Psoas muscle (tissue), 8 donors: Measurements from ENCODE around the gene TOM1L2. TPM values are rescaled to one million over a fixed set of nuclear protein-coding genes. Genes with fewer than 3 reads are reported as not detected.

Experiments used
- ATAC-seq, 4 donors: fragments of 200-7000 bp; cut with Tn5 transposase; one replicate each; pipeline ENCODE4 v1.9.1; 2020; ENCODE audit warnings: moderate library complexity in 3 of 4, mild to moderate bottlenecking in 2 of 4
- DNase-seq, 2 donors: peaks; one replicate each; pipeline ENCODE4 v3.0.0-alpha.2; 2020
- H3K27ac ChIP-seq: fragments of 200-600 bp; one replicate; pipeline ENCODE4 v1.8.0; 2022
- H3K27me3 ChIP-seq, 3 donors: fragments of 200-600 bp in 1 of 3; one replicate each; pipeline versions ENCODE4 v1.6.1 to v1.8.0; 2013 to 2022; ENCODE audit warnings: low read length in 2 of 3, mild to moderate bottlenecking in 2 of 3, moderate library complexity in 1 of 3; ENCODE audit not compliant: insufficient read depth in 3 of 3
- H3K36me3 ChIP-seq, 2 donors: fragments of 200-600 bp in 1 of 2; one replicate each; pipeline versions ENCODE4 v1.6.1 to v1.8.0; 2013 to 2022; ENCODE audit warnings: low read depth in 1 of 2, mild to moderate bottlenecking in 1 of 2, moderate library complexity in 1 of 2; ENCODE audit not compliant: insufficient read depth in 1 of 2
- H3K4me1 ChIP-seq: fragments of 200-600 bp; one replicate; pipeline ENCODE4 v1.8.0; 2022
- H3K4me3 ChIP-seq: fragments of 200-600 bp; one replicate; pipeline ENCODE4 v1.8.0; 2022; ENCODE audit warnings: mild to moderate bottlenecking
- H3K9me3 ChIP-seq: fragments of 200-600 bp; one replicate; pipeline ENCODE4 v1.8.0; 2022
- WGBS, 3 donors: extraction: QIAGEN DNeasy Blood & Tissue Kit; methylation state at CpG; one replicate each; pipeline versions ENCODE4 v1.1.6 to v1.1.7; 2013; 5-methylcytosine and 5-hydroxymethylcytosine counted together
- intact Hi-C, 2 donors: fragments of 100-400 bp; cut with DNase I; formaldehyde crosslinking; loops; one replicate each; pipeline versions ENCODE4 v1.11.0 to v1.14.2; 2022
- polyA plus RNA-seq, 3 donors: library from polyadenylated mRNA; stranded (reverse); fragments of 200-250 nt; gene quantifications; one replicate each; pipeline ENCODE4 v1.2.3, GENCODE V29; 2013
- total RNA-seq, 4 donors: library from RNA; stranded (reverse); fragmentation: NEBNext Ultra II Directional in 2 of 4; extraction: Animal tissue kit (Norgen Biotek cat#: 25700) in 2 of 4; gene quantifications; one replicate each; pipeline versions ENCODE4 v1.2.1 to v1.2.4, GENCODE V29; 2021 to 2023
- TF ChIP-seq, protein P1 (sequence below): fragments of 200-600 bp; IDR thresholded peaks from one replicate; pipeline ENCODE4 v1.8.0; 2022; ENCODE audit warnings: antibody characterized with exemption
- donor health status: healthy with polysubstance abuse.
- donor health status: DM: no; HTN: no; CAD: no; lungs with moderate emphysema.
- donor health status: Bipolar disorder and iron deficiency.
- donor health status: healthy.
- donor health status: DM: yes; HTN: yes; CAD: no.
- donor health status: DM: no; HTN: no; CAD: no.
- donor health status: DM: no; HTN: no; CAD: no.
- donor health status: DM: yes; HTN: yes; CAD: no.

Gene TOM1L2
- total and polyA plus RNA-seq, 7 donors: 13.3 to 89.8 (median 72.0) TPM

DNA sequence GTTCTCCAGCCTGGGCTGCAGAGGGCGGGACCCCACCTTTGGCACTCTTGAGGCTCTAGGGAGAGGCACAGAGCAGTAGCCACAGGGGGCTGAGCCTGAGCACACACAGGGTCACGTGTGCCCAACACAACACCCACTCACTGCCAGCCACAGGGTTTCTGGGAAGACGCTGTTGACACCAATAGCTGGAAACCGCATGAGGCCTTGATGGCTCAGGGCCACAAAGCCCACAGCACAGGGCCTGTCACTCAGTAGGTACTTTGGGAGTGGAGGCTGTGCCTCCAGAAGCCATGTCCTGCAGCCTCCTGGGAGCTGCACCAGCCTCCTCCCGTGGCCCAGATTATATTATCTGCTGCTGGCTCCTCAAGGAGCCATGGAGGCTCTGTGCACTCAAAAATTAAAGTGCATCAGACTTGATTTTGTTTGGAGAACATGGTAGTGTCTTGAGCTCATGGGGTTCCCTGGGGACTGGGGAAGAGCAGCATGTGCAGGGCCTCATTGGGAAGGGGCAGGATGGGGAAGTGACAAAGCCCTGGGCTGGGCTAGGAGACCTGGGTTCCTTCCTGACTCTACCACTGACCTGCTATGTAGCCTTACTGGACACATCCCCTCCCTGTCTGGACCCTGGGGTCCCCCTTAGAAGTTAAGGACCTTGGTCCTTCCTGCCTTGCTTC lies 122.9 kb downstream of the TOM1L2 start:
- intact Hi-C loops: no loop called here
- WGBS, 3 donors: 26 to 32% (median 30%) methylated on average over 5 of the region's 5 CpGs
- Histone ChIP-seq H3K4me3 (no peak overlapping the region), H3K36me3 (peaks cover 0 to 22% of the 10 kb centered on the region in 2 donors), H3K4me1 (peaks cover 26% of the 10 kb centered on the region), H3K27ac (peak overlapping the region; percentile 80), H3K9me3 (no peaks in the 10 kb centered on the region), H3K27me3 (no peaks in the 10 kb centered on the region)
- DNase-seq: peak; percentile 79 to 82
- TF ChIP-seq, protein P1, sequence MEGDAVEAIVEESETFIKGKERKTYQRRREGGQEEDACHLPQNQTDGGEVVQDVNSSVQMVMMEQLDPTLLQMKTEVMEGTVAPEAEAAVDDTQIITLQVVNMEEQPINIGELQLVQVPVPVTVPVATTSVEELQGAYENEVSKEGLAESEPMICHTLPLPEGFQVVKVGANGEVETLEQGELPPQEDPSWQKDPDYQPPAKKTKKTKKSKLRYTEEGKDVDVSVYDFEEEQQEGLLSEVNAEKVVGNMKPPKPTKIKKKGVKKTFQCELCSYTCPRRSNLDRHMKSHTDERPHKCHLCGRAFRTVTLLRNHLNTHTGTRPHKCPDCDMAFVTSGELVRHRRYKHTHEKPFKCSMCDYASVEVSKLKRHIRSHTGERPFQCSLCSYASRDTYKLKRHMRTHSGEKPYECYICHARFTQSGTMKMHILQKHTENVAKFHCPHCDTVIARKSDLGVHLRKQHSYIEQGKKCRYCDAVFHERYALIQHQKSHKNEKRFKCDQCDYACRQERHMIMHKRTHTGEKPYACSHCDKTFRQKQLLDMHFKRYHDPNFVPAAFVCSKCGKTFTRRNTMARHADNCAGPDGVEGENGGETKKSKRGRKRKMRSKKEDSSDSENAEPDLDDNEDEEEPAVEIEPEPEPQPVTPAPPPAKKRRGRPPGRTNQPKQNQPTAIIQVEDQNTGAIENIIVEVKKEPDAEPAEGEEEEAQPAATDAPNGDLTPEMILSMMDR: no peak
- peak; percentile 65 to 83 (median 78) for ATAC-seq

DNA sequence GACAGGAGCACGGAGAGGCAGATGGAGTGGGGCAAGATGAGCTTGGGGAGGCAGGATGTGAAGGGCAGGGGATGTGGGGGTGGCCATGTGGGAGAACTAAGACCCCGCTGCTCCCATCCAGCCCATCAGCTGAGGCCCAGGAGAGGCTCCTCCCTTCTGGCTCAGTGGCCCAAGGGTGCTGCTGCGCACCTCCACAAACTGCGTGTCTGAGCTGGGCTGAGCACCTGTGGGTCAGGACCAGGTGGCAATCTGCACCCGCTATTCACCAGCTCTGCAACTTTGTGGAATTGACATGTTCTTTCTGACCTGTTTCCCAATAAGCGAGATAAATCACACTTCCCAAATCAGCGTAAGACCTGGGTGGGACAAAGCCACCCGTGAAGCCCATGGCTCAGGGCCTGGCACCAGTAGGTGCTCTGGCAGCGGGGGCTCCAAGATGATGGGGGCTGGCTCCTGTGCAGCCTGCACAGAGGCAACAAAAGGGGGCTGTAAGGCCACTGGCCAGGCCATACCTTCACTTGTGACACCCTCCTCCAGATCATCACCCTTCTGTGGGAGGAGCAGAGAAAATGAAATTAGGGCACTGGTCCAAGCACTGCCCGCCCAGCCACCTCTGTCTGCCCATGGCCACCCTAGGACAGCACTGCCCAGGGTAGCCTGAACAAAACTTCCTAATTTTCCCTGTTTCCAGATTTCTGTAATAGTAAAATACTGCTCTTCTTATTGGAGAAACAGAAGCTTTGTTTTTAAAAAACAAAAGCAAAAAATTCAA lies 123.7 kb downstream of the TOM1L2 start:
- intact Hi-C loops: no loop called here
- no peaks in the 10 kb centered on the region for H3K9me3 ChIP-seq
- peaks cover 26% of the 10 kb centered on the region for H3K4me1 ChIP-seq
- TF ChIP-seq, protein P1: no peak
- H3K27me3 ChIP-seq: no peaks in the 10 kb centered on the region
- no peak overlapping the region for H3K4me3 ChIP-seq
- DNase-seq (no peak), ATAC-seq (no peak)
- H3K27ac ChIP-seq: peak overlapping the region; percentile 80
- WGBS, 3 donors: 84 to 94% (median 84%) methylated on average over 10 of the region's 10 CpGs
- H3K36me3 ChIP-seq: peaks cover 0 to 20% of the 10 kb centered on the region in 2 donors

DNA sequence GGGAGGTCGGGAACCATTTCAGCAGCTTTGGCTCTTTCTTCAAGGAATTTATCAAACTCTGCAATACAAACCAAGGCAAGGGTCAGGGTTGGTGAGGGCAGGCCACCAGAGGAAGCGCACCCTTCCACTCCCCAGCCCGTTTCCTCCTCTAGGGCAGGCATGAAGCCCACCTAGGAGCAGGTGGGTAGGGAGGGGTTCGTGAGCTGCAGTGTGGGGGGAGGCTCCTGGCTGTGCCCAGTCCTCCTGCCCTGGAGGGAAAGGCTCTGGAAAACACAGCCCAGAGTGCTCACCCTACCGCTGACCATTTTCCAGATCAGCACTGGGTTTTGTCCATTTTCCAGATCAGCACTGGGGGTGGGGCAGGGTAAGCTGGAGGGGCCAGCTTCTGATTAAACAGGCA lies 124.5 kb downstream of the TOM1L2 start:
- intact Hi-C loops: no loop called here
- Histone ChIP-seq H3K36me3 (peaks cover 0 to 15% of the 10 kb centered on the region in 2 donors), H3K27ac (no peak overlapping the region), H3K4me3 (no peak overlapping the region), H3K4me1 (peaks cover 29% of the 10 kb centered on the region), H3K27me3 (no peaks in the 10 kb centered on the region), H3K9me3 (no peaks in the 10 kb centered on the region)
- 92 to 95% (median 95%) methylated on average over 5 of the region's 5 CpGs for WGBS, 3 donors
- DNase-seq (no peak), ATAC-seq (no peak)
- TF ChIP-seq, protein P1: no peak

GRCh38 chr17:17847118-17847689 lies 125.0 kb downstream of the TOM1L2 start:
- no peak for ATAC-seq
- peaks cover 35% of the 10 kb centered on the region for H3K4me1 ChIP-seq
- H3K27me3 ChIP-seq: no peaks in the 10 kb centered on the region
- H3K9me3 ChIP-seq: no peaks in the 10 kb centered on the region
- H3K36me3 ChIP-seq: peaks cover 0 to 15% of the 10 kb centered on the region in 2 donors
- WGBS, 3 donors: 79 to 81% (median 81%) methylated on average over 17 of the region's 17 CpGs
- intact Hi-C loops: no loop called here
- H3K27ac ChIP-seq: no peak overlapping the region
- TF ChIP-seq, protein P1: no peak
- no peak overlapping the region for H3K4me3 ChIP-seq
- DNase-seq: no peak
